ENCODE results near the gene DHRS12.

DNA sequence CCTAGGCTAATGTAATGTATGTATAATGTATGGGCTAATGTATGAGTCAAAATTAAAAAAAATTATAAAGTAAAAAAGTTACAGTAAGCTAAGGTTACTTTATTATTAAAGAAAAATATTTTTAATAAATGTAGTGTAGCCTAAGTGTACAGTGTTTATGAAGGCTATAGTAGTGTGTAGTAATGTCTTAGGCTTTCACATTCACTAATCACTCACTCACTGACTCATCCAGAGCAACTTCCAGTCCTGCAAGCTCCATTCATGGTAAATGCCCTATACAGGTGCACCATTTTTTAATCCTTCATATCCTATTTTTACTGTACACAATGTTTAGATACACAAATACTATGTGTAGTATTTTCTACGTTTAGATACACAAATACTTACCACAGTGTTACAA is 42.8 kb upstream of the DHRS12 start:
- no peak for TF ChIP-seq CTCF (IDR thresholded peaks at IDR 0.05)
- TF ChIP-seq POLR2A (IDR thresholded peaks at IDR 0.05) = no peak

Measured in testis (tissue), 2 donors.